Esophagus (tissue), 2 donors: ENCODE measurements around the gene ZKSCAN8. TPM values are rescaled to one million over a fixed set of nuclear protein-coding genes. Genes with fewer than 3 reads are reported as not detected.

ENCODE experiments used
- H3K27ac ChIP-seq, 2 donors: one replicate each; pipeline ENCODE4 v1.5.1; 2013; ENCODE audit warnings: low read depth in 2 of 2, mild to moderate bottlenecking in 2 of 2, inconsistent platforms in 1 of 2, low read length in 1 of 2, moderate library complexity in 1 of 2
- H3K27me3 ChIP-seq, 2 donors: one replicate each; pipeline ENCODE4 v1.6.1; 2013; ENCODE audit warnings: low read length in 2 of 2, control low read depth in 1 of 2, mild to moderate bottlenecking in 1 of 2; ENCODE audit not compliant: insufficient read depth in 2 of 2, control insufficient read depth in 1 of 2
- H3K36me3 ChIP-seq, 2 donors: one replicate each; pipeline ENCODE4 v1.6.1; 2013; ENCODE audit warnings: low read length in 1 of 2; ENCODE audit not compliant: control insufficient read depth in 2 of 2, insufficient read depth in 2 of 2
- H3K4me1 ChIP-seq, 2 donors: one replicate each; pipeline ENCODE4 v1.6.1; 2013; ENCODE audit warnings: low read length in 1 of 2; ENCODE audit not compliant: control insufficient read depth in 2 of 2, insufficient read depth in 2 of 2
- H3K4me3 ChIP-seq, 2 donors: one replicate each; pipeline ENCODE4 v1.5.1; 2013; ENCODE audit warnings: low read length in 2 of 2, mild to moderate bottlenecking in 2 of 2, low read depth in 1 of 2, moderate library complexity in 1 of 2
- H3K9me3 ChIP-seq, 2 donors: one replicate each; pipeline ENCODE4 v1.6.1; 2013; ENCODE audit warnings: mild to moderate bottlenecking in 2 of 2, low read depth in 1 of 2, low read length in 1 of 2, moderate library complexity in 1 of 2; ENCODE audit not compliant: control insufficient read depth in 2 of 2, insufficient read depth in 1 of 2
- WGBS, 2 donors: extraction: QIAGEN DNeasy Blood & Tissue Kit; methylation state at CpG; one replicate each; pipeline ENCODE4 v1.1.7; 2013; 5-methylcytosine and 5-hydroxymethylcytosine counted together
- polyA plus RNA-seq, 2 donors: library from polyadenylated mRNA; stranded (reverse); fragments of 200-250 nt; gene quantifications; one replicate each; pipeline ENCODE4 v1.2.3, GENCODE V29; 2013
- donor health status: healthy with polysubstance abuse.
- donor health status: Bipolar disorder and iron deficiency.

Gene ZKSCAN8
- polyA plus RNA-seq, 2 donors: 1.7 to 2.7 TPM

- Histone ChIP-seq H3K4me1 (peaks cover 0 to 3% of the 10 kb centered on the region in 2 donors), H3K27ac (peak overlapping the region; percentile 90 to 97), H3K4me3 (peak overlapping the region; percentile 66 to 93), H3K36me3 (no peaks in the 10 kb centered on the region), H3K9me3 (peaks cover 0 to under 1% of the 10 kb centered on the region in 2 donors), H3K27me3 (no peaks in the 10 kb centered on the region)
- WGBS, 2 donors: 0 to 1% methylated on average over 58 of the region's 58 CpGs
Observed at GRCh38 chr6:28136585-28137504, 4.8 kb upstream of the ZKSCAN8 start.

- Histone ChIP-seq H3K36me3 (no peaks in the 10 kb centered on the region), H3K4me1 (peaks cover 0 to 3% of the 10 kb centered on the region in 2 donors), H3K27ac (peak overlapping the region; percentile 90 to 97), H3K4me3 (peak overlapping the region; percentile 66 to 93), H3K27me3 (no peaks in the 10 kb centered on the region), H3K9me3 (peaks cover 0 to 2% of the 10 kb centered on the region in 2 donors)
- 1 to 3% methylated on average over 6 of the region's 6 CpGs for WGBS, 2 donors
Observed at GRCh38 chr6:28137505-28137981, 4.1 kb upstream of the ZKSCAN8 start.

DNA sequence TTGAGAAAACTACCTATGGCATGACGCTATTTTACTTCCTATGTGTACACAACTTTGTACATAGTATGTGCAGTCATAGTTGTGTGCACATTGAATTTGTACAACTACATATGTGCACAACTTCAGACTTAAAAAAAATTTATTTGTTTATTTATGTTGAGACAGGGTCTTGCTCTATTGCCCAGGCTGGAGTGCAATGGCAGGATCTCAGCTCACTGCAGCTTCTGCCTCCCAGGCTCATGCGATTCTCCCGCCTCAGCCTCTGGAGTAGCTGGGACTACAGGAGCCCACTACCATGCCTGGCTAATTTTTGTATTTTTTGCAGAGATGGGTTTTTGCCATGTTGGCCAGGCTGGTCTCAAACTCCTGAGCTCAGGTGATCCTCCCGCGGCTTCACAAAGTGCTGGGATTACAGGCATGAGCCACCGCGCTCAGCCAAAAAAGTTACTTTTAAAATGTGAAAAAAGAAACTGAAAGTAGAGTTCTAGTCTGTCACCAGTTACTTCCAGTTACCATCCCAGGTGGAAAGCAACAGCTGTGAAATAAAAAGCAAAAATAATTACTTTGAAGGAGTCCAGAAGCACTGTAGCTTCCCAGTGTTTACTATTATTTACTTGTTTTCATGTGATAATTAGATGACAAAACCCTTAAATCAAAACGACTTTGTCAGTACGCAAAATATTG is 1.7 kb upstream of the ZKSCAN8 start:
- Histone ChIP-seq H3K9me3 (peaks cover 0 to 2% of the 10 kb centered on the region in 2 donors), H3K27ac (no peak overlapping the region), H3K4me1 (peaks cover 0 to 3% of the 10 kb centered on the region in 2 donors), H3K27me3 (no peaks in the 10 kb centered on the region), H3K36me3 (no peaks in the 10 kb centered on the region), H3K4me3 (no peak overlapping the region)
- 60 to 63% methylated on average over 9 of the region's 9 CpGs for WGBS, 2 donors

DNA sequence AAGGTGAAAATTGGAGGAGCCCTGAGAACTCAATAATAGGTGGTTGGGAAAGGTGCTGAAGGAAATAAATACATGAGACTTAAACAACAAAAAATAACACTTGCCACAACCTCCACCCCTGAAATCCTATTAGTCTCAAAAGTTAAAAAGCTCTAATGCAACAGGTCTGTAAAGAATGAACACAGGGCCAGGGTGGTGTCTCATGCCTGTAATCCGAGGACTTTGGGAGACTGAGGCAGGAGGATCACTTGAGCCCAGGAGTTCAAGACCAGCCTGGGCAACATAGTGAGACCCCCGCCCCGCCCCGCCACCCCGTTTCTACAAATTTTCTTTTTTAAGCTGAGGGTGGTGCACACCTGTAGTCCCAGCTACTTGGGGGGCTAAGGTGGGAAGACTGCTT is 1.1 kb upstream of the ZKSCAN8 start:
- WGBS, 2 donors: 69 to 78% methylated on average over 5 of the region's 5 CpGs
- Histone ChIP-seq H3K27ac (no peak overlapping the region), H3K4me1 (peaks cover 0 to 3% of the 10 kb centered on the region in 2 donors), H3K36me3 (no peaks in the 10 kb centered on the region), H3K4me3 (no peak overlapping the region), H3K27me3 (no peaks in the 10 kb centered on the region), H3K9me3 (peaks cover 0 to 2% of the 10 kb centered on the region in 2 donors)

DNA sequence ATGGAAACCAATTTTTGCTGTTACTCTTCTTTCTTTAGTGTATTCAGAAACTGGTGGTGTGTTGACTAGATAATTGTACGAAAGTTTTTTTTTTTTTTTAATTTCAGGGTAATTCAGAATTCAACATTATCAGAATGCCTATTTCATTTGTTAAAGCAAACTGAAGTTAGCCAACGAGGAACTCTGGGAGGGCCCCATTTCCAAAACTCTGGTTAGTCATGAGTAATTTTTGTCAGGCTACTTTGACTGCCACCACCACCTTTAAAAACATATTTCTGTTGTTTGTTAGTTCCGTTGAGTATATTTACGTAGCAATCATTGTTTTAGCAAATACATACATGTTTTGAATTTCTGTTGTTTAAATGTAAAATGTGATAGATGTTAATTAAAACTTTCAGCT is 763 bp downstream of the ZKSCAN8 start:
- Histone ChIP-seq H3K27ac (no peak overlapping the region), H3K4me3 (peak overlapping the region in 1 of 2 donors; percentile 92)

GRCh38 chr6:28145231-28145630 is 3.5 kb downstream of the ZKSCAN8 start:
- Histone ChIP-seq H3K27me3 (no peaks in the 10 kb centered on the region), H3K4me1 (peaks cover 0 to 3% of the 10 kb centered on the region in 2 donors), H3K27ac (no peak overlapping the region), H3K9me3 (peaks cover 0 to 2% of the 10 kb centered on the region in 2 donors), H3K4me3 (no peak overlapping the region), H3K36me3 (peaks cover 8% of the 10 kb centered on the region in 2 donors)
- 93 to 98% methylated on average over 1 of the region's 1 CpG for WGBS, 2 donors

More for the DNA sequence above, 763 bp downstream of the ZKSCAN8 start:
- peaks cover 0 to 3% of the 10 kb centered on the region in 2 donors for H3K4me1 ChIP-seq
- no peaks in the 10 kb centered on the region for H3K36me3 ChIP-seq
- WGBS, 2 donors: 15 to 18% methylated on average over 4 of the region's 4 CpGs
- peaks cover 0 to 2% of the 10 kb centered on the region in 2 donors for H3K9me3 ChIP-seq
- no peaks in the 10 kb centered on the region for H3K27me3 ChIP-seq

DNA sequence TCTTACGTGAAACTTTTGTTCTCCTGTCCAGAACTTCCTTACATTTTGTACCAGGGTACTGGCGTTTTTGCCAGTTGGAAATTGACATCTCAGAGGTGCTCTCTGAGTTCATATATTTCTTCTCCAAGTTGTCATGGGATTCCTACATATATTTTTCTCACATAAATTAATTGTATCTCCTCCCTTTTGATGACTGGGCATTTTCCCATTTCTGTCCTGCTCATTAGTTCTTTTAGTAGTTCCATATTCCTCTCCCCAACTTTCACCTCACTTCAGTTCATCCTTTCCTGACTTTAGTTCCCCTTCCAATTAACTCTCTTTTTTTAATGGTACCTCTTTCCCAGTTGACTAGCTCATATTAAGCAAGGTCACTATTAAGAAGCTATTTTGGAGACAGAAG is 10.8 kb downstream of the ZKSCAN8 start:
- no peak overlapping the region for H3K27ac ChIP-seq
- no peak overlapping the region for H3K4me3 ChIP-seq
- H3K36me3 ChIP-seq: peaks cover 26 to 33% of the 10 kb centered on the region in 2 donors
- peaks cover 0 to 5% of the 10 kb centered on the region in 2 donors for H3K9me3 ChIP-seq
- H3K4me1 ChIP-seq: no peaks in the 10 kb centered on the region
- no peaks in the 10 kb centered on the region for H3K27me3 ChIP-seq
- 97 to 98% methylated on average over 2 of the region's 2 CpGs for WGBS, 2 donors

DNA sequence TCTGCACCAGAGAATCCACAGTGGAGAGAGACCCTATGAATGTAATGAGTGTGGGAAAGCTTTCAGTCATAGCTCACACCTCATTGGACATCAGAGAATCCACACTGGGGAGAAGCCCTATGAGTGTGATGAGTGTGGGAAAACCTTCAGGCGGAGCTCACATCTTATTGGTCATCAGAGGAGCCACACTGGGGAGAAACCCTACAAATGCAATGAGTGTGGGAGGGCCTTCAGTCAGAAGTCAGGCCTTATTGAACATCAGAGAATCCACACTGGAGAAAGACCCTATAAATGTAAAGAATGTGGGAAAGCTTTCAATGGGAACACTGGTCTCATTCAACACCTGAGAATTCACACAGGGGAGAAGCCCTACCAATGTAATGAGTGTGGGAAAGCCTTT is 11.9 kb downstream of the ZKSCAN8 start:
- H3K27me3 ChIP-seq: no peaks in the 10 kb centered on the region
- no peaks in the 10 kb centered on the region for H3K4me1 ChIP-seq
- H3K9me3 ChIP-seq: peaks cover 0 to 5% of the 10 kb centered on the region in 2 donors
- WGBS, 2 donors: 91 to 98% methylated on average over 1 of the region's 1 CpG
- H3K27ac ChIP-seq: no peak overlapping the region
- no peak overlapping the region for H3K4me3 ChIP-seq
- H3K36me3 ChIP-seq: peaks cover 25 to 29% of the 10 kb centered on the region in 2 donors

DNA sequence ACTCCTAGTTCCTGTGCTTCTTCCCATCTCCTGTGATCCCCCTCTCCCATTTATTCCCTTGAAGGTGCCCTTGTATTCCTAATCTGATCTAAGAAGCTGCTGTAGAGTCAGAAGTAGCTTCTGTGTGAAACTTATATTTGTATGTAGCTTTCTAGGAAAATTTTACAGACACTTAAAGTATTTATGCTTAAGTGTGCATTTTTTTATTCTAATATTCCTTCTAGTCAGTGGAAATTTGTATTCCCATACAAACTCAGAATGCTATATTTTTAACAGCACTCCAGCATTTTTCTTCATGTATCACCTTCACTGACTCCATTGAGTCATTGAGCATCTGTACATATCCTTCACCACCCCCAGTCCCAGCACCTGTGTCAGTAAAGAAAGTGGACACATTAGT is 12.7 kb downstream of the ZKSCAN8 start:
- H3K27me3 ChIP-seq: no peaks in the 10 kb centered on the region
- H3K27ac ChIP-seq: no peak overlapping the region
- peaks cover 22 to 25% of the 10 kb centered on the region in 2 donors for H3K36me3 ChIP-seq
- no peak overlapping the region for H3K4me3 ChIP-seq
- peaks cover 0 to 5% of the 10 kb centered on the region in 2 donors for H3K9me3 ChIP-seq
- H3K4me1 ChIP-seq: no peaks in the 10 kb centered on the region
